ENCODE results near the gene SPACA6. TPM values are rescaled to one million over a fixed set of nuclear protein-coding genes. Genes with fewer than 3 reads are reported as not detected.

The SPACA6 gene
- total and polyA plus RNA-seq, 2 of the 8 experiments (the other 6 are each of a cell fraction or from before 2014, with no cell fraction given): 7.1 to 7.5 TPM

DNA sequence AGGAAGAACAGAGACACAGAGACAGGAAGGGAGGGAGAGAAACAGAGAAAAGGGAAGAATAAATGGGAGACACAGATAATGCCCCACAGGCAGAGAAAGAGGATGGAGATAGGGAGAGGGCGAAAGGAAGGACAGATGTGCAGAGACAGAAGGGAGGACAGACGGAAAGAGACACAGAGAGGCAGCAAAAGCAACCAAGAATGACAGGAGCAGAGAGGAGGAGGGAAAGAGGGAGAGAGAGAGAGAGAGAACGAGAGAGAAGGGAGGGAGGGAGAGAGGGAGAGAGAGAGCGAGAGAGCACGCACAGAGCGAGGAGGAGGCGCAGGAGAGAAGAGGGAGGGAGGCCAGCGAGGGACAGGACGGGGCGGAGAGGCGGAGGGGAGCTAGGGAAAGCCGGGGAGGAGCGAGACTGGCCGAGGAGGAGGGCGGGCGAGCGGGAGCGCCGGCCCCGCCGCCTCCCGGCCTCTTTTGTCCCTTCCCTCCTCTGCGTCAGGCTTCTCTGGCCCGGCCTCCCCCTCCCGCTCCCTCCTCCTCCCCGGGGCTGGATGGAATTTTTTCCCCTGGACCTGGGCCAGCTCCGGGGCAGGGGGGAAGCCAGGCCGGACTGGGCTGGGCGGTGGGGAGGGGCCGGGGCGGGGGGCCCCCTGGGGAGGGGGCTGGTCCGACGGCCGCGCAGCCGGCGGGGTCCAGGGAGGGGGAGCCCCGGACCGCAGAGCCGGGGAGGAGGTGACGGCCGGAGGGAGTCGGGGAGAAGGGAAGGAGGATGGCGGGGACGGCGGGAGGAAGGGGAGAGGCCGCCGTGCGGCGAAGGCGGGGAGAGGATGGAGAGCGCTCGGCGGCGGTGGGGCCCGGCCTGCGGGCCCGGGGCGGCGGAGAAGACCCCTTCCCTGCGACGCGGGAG is 4.2 kb upstream of the SPACA6 start (continued):
- TF ChIP-seq, protein P1, sequence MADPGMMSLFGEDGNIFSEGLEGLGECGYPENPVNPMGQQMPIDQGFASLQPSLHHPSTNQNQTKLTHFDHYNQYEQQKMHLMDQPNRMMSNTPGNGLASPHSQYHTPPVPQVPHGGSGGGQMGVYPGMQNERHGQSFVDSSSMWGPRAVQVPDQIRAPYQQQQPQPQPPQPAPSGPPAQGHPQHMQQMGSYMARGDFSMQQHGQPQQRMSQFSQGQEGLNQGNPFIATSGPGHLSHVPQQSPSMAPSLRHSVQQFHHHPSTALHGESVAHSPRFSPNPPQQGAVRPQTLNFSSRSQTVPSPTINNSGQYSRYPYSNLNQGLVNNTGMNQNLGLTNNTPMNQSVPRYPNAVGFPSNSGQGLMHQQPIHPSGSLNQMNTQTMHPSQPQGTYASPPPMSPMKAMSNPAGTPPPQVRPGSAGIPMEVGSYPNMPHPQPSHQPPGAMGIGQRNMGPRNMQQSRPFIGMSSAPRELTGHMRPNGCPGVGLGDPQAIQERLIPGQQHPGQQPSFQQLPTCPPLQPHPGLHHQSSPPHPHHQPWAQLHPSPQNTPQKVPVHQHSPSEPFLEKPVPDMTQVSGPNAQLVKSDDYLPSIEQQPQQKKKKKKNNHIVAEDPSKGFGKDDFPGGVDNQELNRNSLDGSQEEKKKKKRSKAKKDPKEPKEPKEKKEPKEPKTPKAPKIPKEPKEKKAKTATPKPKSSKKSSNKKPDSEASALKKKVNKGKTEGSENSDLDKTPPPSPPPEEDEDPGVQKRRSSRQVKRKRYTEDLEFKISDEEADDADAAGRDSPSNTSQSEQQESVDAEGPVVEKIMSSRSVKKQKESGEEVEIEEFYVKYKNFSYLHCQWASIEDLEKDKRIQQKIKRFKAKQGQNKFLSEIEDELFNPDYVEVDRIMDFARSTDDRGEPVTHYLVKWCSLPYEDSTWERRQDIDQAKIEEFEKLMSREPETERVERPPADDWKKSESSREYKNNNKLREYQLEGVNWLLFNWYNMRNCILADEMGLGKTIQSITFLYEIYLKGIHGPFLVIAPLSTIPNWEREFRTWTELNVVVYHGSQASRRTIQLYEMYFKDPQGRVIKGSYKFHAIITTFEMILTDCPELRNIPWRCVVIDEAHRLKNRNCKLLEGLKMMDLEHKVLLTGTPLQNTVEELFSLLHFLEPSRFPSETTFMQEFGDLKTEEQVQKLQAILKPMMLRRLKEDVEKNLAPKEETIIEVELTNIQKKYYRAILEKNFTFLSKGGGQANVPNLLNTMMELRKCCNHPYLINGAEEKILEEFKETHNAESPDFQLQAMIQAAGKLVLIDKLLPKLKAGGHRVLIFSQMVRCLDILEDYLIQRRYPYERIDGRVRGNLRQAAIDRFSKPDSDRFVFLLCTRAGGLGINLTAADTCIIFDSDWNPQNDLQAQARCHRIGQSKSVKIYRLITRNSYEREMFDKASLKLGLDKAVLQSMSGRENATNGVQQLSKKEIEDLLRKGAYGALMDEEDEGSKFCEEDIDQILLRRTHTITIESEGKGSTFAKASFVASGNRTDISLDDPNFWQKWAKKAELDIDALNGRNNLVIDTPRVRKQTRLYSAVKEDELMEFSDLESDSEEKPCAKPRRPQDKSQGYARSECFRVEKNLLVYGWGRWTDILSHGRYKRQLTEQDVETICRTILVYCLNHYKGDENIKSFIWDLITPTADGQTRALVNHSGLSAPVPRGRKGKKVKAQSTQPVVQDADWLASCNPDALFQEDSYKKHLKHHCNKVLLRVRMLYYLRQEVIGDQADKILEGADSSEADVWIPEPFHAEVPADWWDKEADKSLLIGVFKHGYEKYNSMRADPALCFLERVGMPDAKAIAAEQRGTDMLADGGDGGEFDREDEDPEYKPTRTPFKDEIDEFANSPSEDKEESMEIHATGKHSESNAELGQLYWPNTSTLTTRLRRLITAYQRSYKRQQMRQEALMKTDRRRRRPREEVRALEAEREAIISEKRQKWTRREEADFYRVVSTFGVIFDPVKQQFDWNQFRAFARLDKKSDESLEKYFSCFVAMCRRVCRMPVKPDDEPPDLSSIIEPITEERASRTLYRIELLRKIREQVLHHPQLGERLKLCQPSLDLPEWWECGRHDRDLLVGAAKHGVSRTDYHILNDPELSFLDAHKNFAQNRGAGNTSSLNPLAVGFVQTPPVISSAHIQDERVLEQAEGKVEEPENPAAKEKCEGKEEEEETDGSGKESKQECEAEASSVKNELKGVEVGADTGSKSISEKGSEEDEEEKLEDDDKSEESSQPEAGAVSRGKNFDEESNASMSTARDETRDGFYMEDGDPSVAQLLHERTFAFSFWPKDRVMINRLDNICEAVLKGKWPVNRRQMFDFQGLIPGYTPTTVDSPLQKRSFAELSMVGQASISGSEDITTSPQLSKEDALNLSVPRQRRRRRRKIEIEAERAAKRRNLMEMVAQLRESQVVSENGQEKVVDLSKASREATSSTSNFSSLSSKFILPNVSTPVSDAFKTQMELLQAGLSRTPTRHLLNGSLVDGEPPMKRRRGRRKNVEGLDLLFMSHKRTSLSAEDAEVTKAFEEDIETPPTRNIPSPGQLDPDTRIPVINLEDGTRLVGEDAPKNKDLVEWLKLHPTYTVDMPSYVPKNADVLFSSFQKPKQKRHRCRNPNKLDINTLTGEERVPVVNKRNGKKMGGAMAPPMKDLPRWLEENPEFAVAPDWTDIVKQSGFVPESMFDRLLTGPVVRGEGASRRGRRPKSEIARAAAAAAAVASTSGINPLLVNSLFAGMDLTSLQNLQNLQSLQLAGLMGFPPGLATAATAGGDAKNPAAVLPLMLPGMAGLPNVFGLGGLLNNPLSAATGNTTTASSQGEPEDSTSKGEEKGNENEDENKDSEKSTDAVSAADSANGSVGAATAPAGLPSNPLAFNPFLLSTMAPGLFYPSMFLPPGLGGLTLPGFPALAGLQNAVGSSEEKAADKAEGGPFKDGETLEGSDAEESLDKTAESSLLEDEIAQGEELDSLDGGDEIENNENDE (IDR thresholded peaks at IDR 0.05; ENCODE audit: insufficient replicate concordance, low read length): no peak
- no peak for TF ChIP-seq CBX8 (IDR thresholded peaks at IDR 0.05; ENCODE audit: borderline replicate concordance, low read depth, low read length)
- TF ChIP-seq, protein P2, sequence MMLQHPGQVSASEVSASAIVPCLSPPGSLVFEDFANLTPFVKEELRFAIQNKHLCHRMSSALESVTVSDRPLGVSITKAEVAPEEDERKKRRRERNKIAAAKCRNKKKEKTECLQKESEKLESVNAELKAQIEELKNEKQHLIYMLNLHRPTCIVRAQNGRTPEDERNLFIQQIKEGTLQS (IDR thresholded peaks at IDR 0.05; ENCODE audit: insufficient read depth, low read depth, low read length): no peak
- TF ChIP-seq E2F6 (IDR thresholded peaks at IDR 0.05): no peak
- TF ChIP-seq SIX5 (IDR thresholded peaks at IDR 0.05; ENCODE audit: low read depth, low read length): no peak
- no peak for TF ChIP-seq SP2 (IDR thresholded peaks at IDR 0.05; ENCODE audit: low read length)
- TF ChIP-seq EGR1 (IDR thresholded peaks at IDR 0.05; ENCODE audit: borderline replicate concordance, low read depth, low read length): peak; percentile 77; the same call in 1 of the 2 replicates
- no peak for TF ChIP-seq TCF12 (IDR thresholded peaks at IDR 0.05; ENCODE audit: low read depth, low read length)
- TF ChIP-seq BRCA1 (IDR thresholded peaks at IDR 0.05; ENCODE audit: low read depth, low read length): no peak
